OCI-LY7 (cell line): ENCODE results near the gene OR1S2. TPM values are rescaled to one million over a fixed set of nuclear protein-coding genes. Genes with fewer than 3 reads are reported as not detected.

Experiments used
- BruUV-seq: library from RNA; stranded (reverse); fragments of 400-500 nt; replicated peaks from 2 replicates; lab custom pipeline; 2021; lab: Mats Ljungman, UMichigan
- CTCF ChIA-PET: fragments of 300-600 bp; sonication (Branson Sonifier 250); formaldehyde crosslinking; loops from one replicate; lab custom pipeline; 2022; ENCODE audit warnings: antibody characterized with exemption; ENCODE audit not compliant: unreplicated experiment; lab: Charles Lee
- POLR2A ChIA-PET: fragments of 300-600 bp; sonication (Branson Sonifier 250); formaldehyde crosslinking; loops from one replicate; lab custom pipeline; 2022; ENCODE audit warnings: antibody characterized with exemption; lab: Charles Lee
- DNase-seq: peaks from one replicate; pipeline ENCODE4 v3.0.0-alpha.2; 2015; ENCODE audit warnings: low spot score
- H2AFZ ChIP-seq: fragments of 200-600 bp; sonication (generic), shearing (Covaris generic); 2 replicates; pipeline ENCODE4 v1.6.1; 2014; ENCODE audit warnings: mild to moderate bottlenecking, antibody characterized with exemption, low read length, moderate library complexity
- H3K27ac ChIP-seq: fragments of 200-600 bp; sonication (generic); 2 replicates; pipeline ENCODE4 v1.5.1; 2014; ENCODE audit warnings: mixed run types, low read depth, mild to moderate bottlenecking, moderate library complexity, low read length, inconsistent platforms; ENCODE audit not compliant: poor library complexity, severe bottlenecking
- H3K36me3 ChIP-seq: fragments of 200-600 bp; sonication (generic); 2 replicates; pipeline ENCODE4 v1.6.1; 2014; ENCODE audit warnings: mild to moderate bottlenecking, antibody characterized with exemption, low read length, moderate library complexity, mixed read lengths; ENCODE audit not compliant: insufficient read depth
- H3K4me1 ChIP-seq: fragments of 200-600 bp; sonication (generic); 2 replicates; pipeline ENCODE4 v1.5.1; 2014; ENCODE audit warnings: mild to moderate bottlenecking, low read length; ENCODE audit not compliant: insufficient read depth, poor library complexity, severe bottlenecking
- H3K4me2 ChIP-seq: fragments of 200-600 bp; sonication (generic); 2 replicates; pipeline ENCODE4 v1.6.1; 2014; ENCODE audit warnings: mild to moderate bottlenecking, low read length
- H3K4me3 ChIP-seq: fragments of 200-600 bp; sonication (generic); 2 replicates; pipeline ENCODE4 v1.5.1; 2014; ENCODE audit warnings: mild to moderate bottlenecking, low read depth, low read length; ENCODE audit not compliant: poor library complexity, severe bottlenecking
- H3K79me2 ChIP-seq: fragments of 200-600 bp; sonication (generic); 2 replicates; pipeline ENCODE4 v1.6.1; 2016; ENCODE audit warnings: low read depth, mild to moderate bottlenecking, low read length, moderate library complexity, mixed read lengths; ENCODE audit not compliant: insufficient read depth
- H3K9me2 ChIP-seq: fragments of 200-600 bp; sonication (generic); 2 replicates; pipeline ENCODE4 v1.6.1; 2016; ENCODE audit warnings: mild to moderate bottlenecking, low read length, mixed read lengths; ENCODE audit not compliant: insufficient read depth
- H3K9me3 ChIP-seq: fragments of 200-600 bp; sonication (generic); 2 replicates; pipeline ENCODE4 v1.6.1; 2014; ENCODE audit warnings: mild to moderate bottlenecking, mixed run types, low read length, mixed read lengths
- H4K20me1 ChIP-seq: fragments of 200-600 bp; sonication (generic); 2 replicates; pipeline ENCODE4 v1.6.1; 2014; ENCODE audit warnings: mild to moderate bottlenecking, antibody characterized with exemption, low read length, moderate library complexity, mixed read lengths; ENCODE audit not compliant: insufficient read depth
- CTCF ChIP-seq: fragments of 200-600 bp; sonication (generic); conservative IDR thresholded peaks from 2 replicates; pipeline ENCODE4 v1.5.1; 2014; ENCODE audit warnings: mild to moderate bottlenecking, antibody characterized with exemption, low read length, moderate library complexity, mixed read lengths
- EZH2phosphoT487 ChIP-seq: fragments of 200-600 bp; sonication (generic); IDR thresholded peaks from 2 replicates; pipeline ENCODE4 v1.6.1; 2018; ENCODE audit warnings: low read depth, borderline replicate concordance, mild to moderate bottlenecking, mixed run types, antibody characterized with exemption, low read length, moderate library complexity, mixed read lengths
- intact Hi-C: fragments of 100-400 bp; cut with micrococcal nuclease; formaldehyde crosslinking; loops from one replicate; pipeline ENCODE4 v1.10.0; 2022; ENCODE audit not compliant: unreplicated experiment
- total RNA-seq, 2 experiments: library from RNA; depleted of rRNA in 1 of 2; stranded (reverse); fragments of >200 nt in 1 of 2; shearing (Covaris generic) in 1 of 2; gene quantifications; 2 replicates each; pipeline ENCODE4 v1.2.3, GENCODE V29; 2014 to 2022

OR1S2 gene
- total RNA-seq, 2 experiments from 2014 or later, result not detected

- Histone ChIP-seq H3K4me3 (no peak overlapping the region), H3K27ac (no peak overlapping the region), H3K79me2 (no peaks in the 10 kb centered on the region), H3K9me3 (no peaks in the 10 kb centered on the region), H3K9me2 (no peaks in the 10 kb centered on the region), H2AFZ (no peak overlapping the region), H4K20me1 (no peaks in the 10 kb centered on the region), H3K36me3 (no peaks in the 10 kb centered on the region), H3K4me1 (no peaks in the 10 kb centered on the region), H3K4me2 (no peak overlapping the region)
- BruUV-seq, result no TSS peak
- POLR2A ChIA-PET, result no interaction called here
- CTCF ChIA-PET, result no interaction called here
- TF ChIP-seq CTCF, result no peak
- no peak for TF ChIP-seq EZH2phosphoT487
- DNase-seq, result no peak
- intact Hi-C loops, result no loop called here
Measured at GRCh38 chr11:58165504-58166106, 38.3 kb downstream of the OR1S2 start.

GRCh38 chr11:58164990-58165389, 39.0 kb downstream of the OR1S2 start:
- TF ChIP-seq CTCF (no peak), EZH2phosphoT487 (no peak)
- no peaks in the 10 kb centered on the region for H3K9me3 ChIP-seq
- CTCF ChIA-PET, result no interaction called here
- H3K4me1 ChIP-seq, result no peaks in the 10 kb centered on the region
- no peaks in the 10 kb centered on the region for H3K36me3 ChIP-seq
- no peaks in the 10 kb centered on the region for H4K20me1 ChIP-seq
- H3K9me2 ChIP-seq, result no peaks in the 10 kb centered on the region
- no peaks in the 10 kb centered on the region for H3K79me2 ChIP-seq
- H2AFZ ChIP-seq, result no peak overlapping the region
- H3K27ac ChIP-seq, result no peak overlapping the region
- no TSS peak for BruUV-seq
- intact Hi-C loops, result no loop called here
- no peak overlapping the region for H3K4me3 ChIP-seq
- DNase-seq, result no peak
- POLR2A ChIA-PET, result no interaction called here
- H3K4me2 ChIP-seq, result no peak overlapping the region

GRCh38 chr11:58164389-58164788, 39.6 kb downstream of the OR1S2 start:
- no peak for TF ChIP-seq EZH2phosphoT487
- TF ChIP-seq CTCF, result no peak
- Histone ChIP-seq H3K4me3 (no peak overlapping the region), H2AFZ (no peak overlapping the region), H3K79me2 (no peaks in the 10 kb centered on the region), H3K36me3 (no peaks in the 10 kb centered on the region), H3K9me2 (no peaks in the 10 kb centered on the region), H4K20me1 (no peaks in the 10 kb centered on the region), H3K4me1 (no peaks in the 10 kb centered on the region), H3K27ac (no peak overlapping the region), H3K4me2 (no peak overlapping the region), H3K9me3 (no peaks in the 10 kb centered on the region)
- POLR2A ChIA-PET, result no interaction called here
- CTCF ChIA-PET, result no interaction called here
- intact Hi-C loops, result no loop called here
- no TSS peak for BruUV-seq
- DNase-seq, result no peak
